ENCODE data around the gene PMPCA. TPM values are rescaled to one million over a fixed set of nuclear protein-coding genes. Genes with fewer than 3 reads are reported as not detected.

The PMPCA gene
- total RNA-seq, 2 donors from 2014 or later, result 82.7 to 85.4 TPM

DNA sequence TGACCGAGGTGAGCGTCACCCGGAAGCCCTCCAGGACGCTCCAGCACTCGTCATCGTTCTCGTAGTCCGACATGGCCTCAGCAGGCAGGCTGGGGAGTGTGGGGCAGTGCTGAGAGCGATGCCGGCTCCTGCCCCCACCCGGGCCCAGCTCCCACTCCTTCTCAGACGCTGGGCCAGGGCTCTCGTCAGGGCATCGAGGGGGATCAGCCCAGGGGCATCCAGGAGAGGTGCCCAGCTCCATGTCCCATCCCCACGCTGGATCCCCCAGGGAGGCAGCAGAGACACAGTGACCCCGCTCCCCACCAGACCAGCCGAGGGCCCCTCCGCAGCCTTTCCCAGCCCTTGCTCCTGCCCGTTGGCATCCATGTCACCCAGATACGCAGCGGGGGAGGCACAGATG is 38.5 kb upstream of the PMPCA start:
- no peak overlapping the region for H3K4me3 Mint-ChIP-seq
- no peaks in the 10 kb centered on the region for H3K4me1 Mint-ChIP-seq
- no peak overlapping the region for H3K4me3 ChIP-seq (ENCODE audit: low read length)
- H3K27ac Mint-ChIP-seq, result no peak overlapping the region
- H3K27me3 ChIP-seq (ENCODE audit: control insufficient read depth, insufficient read depth, low read length, poor library complexity, severe bottlenecking), result no peaks in the 10 kb centered on the region
- no peaks in the 10 kb centered on the region for H3K9me3 ChIP-seq (ENCODE audit: control insufficient read depth, low read length)
- H3K4me1 ChIP-seq (ENCODE audit: control insufficient read depth, insufficient read depth, low read length), result no peaks in the 10 kb centered on the region
- no peak for DNase-seq
- peaks cover 13% of the 10 kb centered on the region for H3K36me3 ChIP-seq (ENCODE audit: control insufficient read depth, insufficient read depth, low read length)
- no peaks in the 10 kb centered on the region for H3K27me3 Mint-ChIP-seq (ENCODE audit: insufficient read depth)
- peak overlapping the region; percentile 92 for H3K27ac ChIP-seq (ENCODE audit: low read depth, low read length)
- H3K9me3 Mint-ChIP-seq, result no peaks in the 10 kb centered on the region
- no peak for TF ChIP-seq CTCF (conservative IDR thresholded peaks at IDR 0.05)
- H3K36me3 Mint-ChIP-seq (ENCODE audit: low read depth), result no peaks in the 10 kb centered on the region
- WGBS, 2 experiments (ENCODE audit: insufficient coverage in 1 of 2, insufficient read length in 1 of 2), result 93 to 94% methylated on average over 13 to 21 of the region's 21 CpGs
- H3K9ac ChIP-seq (ENCODE audit: extremely low read depth, low read length, poor library complexity, severe bottlenecking), result no peak overlapping the region

- H3K4me3 Mint-ChIP-seq, result no peak overlapping the region
- Histone ChIP-seq H3K9me3 (ENCODE audit: control insufficient read depth, low read length) (no peaks in the 10 kb centered on the region), H3K9ac (ENCODE audit: extremely low read depth, low read length, poor library complexity, severe bottlenecking) (no peak overlapping the region), H3K4me3 (ENCODE audit: low read length) (no peak overlapping the region), H3K27ac (ENCODE audit: low read depth, low read length) (peak overlapping the region; percentile 92), H3K27me3 (ENCODE audit: control insufficient read depth, insufficient read depth, low read length, poor library complexity, severe bottlenecking) (no peaks in the 10 kb centered on the region), H3K36me3 (ENCODE audit: control insufficient read depth, insufficient read depth, low read length) (peaks cover 13% of the 10 kb centered on the region), H3K4me1 (ENCODE audit: control insufficient read depth, insufficient read depth, low read length) (no peaks in the 10 kb centered on the region)
- peak; percentile 71 for DNase-seq
- 73 to 78% methylated on average over 15 to 21 of the region's 21 CpGs for WGBS, 2 experiments (ENCODE audit: insufficient coverage in 1 of 2, insufficient read length in 1 of 2)
- no peak overlapping the region for H3K27ac Mint-ChIP-seq
- no peaks in the 10 kb centered on the region for H3K27me3 Mint-ChIP-seq (ENCODE audit: insufficient read depth)
- H3K36me3 Mint-ChIP-seq (ENCODE audit: low read depth), result no peaks in the 10 kb centered on the region
- no peaks in the 10 kb centered on the region for H3K4me1 Mint-ChIP-seq
- H3K9me3 Mint-ChIP-seq, result no peaks in the 10 kb centered on the region
- no peak for TF ChIP-seq CTCF (conservative IDR thresholded peaks at IDR 0.05)
Observed at GRCh38 chr9:136372561-136373299, 37.7 kb upstream of the PMPCA start.

GRCh38 chr9:136373300-136374182 is 36.9 kb upstream of the PMPCA start, which contains the start of gene CARD9:
CARD9 (minus strand) TSS chr9:136373669; CDS start chr9:136372078, 1,591 bp downstream.
- H3K9ac ChIP-seq (ENCODE audit: extremely low read depth, low read length, poor library complexity, severe bottlenecking), result no peak within 1 kb of the TSS
- DNase-seq, result no peak
- no peaks in the 10 kb centered on the region for H3K4me1 Mint-ChIP-seq
- TF ChIP-seq CTCF (conservative IDR thresholded peaks at IDR 0.05), result no peak
- H3K9me3 ChIP-seq (ENCODE audit: control insufficient read depth, low read length), result no peaks in the 10 kb centered on the region
- no peaks in the 10 kb centered on the region for H3K27me3 ChIP-seq (ENCODE audit: control insufficient read depth, insufficient read depth, low read length, poor library complexity, severe bottlenecking)
- H3K4me3 ChIP-seq (ENCODE audit: low read length), result no peak within 1 kb of the TSS
- H3K27ac ChIP-seq (ENCODE audit: low read depth, low read length), result peak within 1 kb of the TSS; percentile 92
- no peaks in the 10 kb centered on the region for H3K9me3 Mint-ChIP-seq
- peaks cover 13% of the 10 kb centered on the region for H3K36me3 ChIP-seq (ENCODE audit: control insufficient read depth, insufficient read depth, low read length)
- no peaks in the 10 kb centered on the region for H3K27me3 Mint-ChIP-seq (ENCODE audit: insufficient read depth)
- H3K36me3 Mint-ChIP-seq (ENCODE audit: low read depth), result no peaks in the 10 kb centered on the region
- H3K4me3 Mint-ChIP-seq, result no peak within 1 kb of the TSS
- no peaks in the 10 kb centered on the region for H3K4me1 ChIP-seq (ENCODE audit: control insufficient read depth, insufficient read depth, low read length)
- H3K27ac Mint-ChIP-seq, result peak within 1 kb of the TSS; percentile 13
- WGBS, 2 experiments (ENCODE audit: insufficient coverage in 1 of 2, insufficient read length in 1 of 2), result 92 to 100% methylated on average over 14 to 27 of the region's 27 CpGs
